ENCODE data around the gene CHRNA10.

DNA sequence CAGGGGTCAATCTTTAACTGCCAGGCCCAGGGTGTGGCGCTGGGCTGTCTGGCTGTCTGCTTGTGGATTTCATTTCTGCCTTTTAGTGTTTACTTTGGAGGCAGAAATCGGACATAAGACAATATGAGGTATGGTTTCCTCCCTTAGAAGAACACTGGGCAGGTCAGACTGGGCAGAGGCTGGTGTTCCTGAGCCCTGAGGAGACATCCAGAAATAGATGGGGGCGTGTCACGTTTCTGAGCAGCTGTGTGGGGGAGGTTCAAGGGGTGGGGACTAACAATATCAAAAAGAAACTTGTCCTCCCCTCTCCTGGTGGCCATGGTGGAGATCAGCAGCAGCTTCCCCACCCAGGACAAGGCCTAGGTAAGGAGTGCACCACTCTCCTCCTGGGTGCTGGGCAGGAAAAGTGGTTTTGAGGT lies 26.4 kb downstream of the CHRNA10 start, which contains the start of gene ART1:
- TF ChIP-seq, protein P1, sequence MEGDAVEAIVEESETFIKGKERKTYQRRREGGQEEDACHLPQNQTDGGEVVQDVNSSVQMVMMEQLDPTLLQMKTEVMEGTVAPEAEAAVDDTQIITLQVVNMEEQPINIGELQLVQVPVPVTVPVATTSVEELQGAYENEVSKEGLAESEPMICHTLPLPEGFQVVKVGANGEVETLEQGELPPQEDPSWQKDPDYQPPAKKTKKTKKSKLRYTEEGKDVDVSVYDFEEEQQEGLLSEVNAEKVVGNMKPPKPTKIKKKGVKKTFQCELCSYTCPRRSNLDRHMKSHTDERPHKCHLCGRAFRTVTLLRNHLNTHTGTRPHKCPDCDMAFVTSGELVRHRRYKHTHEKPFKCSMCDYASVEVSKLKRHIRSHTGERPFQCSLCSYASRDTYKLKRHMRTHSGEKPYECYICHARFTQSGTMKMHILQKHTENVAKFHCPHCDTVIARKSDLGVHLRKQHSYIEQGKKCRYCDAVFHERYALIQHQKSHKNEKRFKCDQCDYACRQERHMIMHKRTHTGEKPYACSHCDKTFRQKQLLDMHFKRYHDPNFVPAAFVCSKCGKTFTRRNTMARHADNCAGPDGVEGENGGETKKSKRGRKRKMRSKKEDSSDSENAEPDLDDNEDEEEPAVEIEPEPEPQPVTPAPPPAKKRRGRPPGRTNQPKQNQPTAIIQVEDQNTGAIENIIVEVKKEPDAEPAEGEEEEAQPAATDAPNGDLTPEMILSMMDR (IDR thresholded peaks at IDR 0.05), result no peak
- TF ChIP-seq TCF7L2 (IDR thresholded peaks at IDR 0.05; ENCODE audit: low read depth, low read length), result no peak
- TF ChIP-seq, protein P2, sequence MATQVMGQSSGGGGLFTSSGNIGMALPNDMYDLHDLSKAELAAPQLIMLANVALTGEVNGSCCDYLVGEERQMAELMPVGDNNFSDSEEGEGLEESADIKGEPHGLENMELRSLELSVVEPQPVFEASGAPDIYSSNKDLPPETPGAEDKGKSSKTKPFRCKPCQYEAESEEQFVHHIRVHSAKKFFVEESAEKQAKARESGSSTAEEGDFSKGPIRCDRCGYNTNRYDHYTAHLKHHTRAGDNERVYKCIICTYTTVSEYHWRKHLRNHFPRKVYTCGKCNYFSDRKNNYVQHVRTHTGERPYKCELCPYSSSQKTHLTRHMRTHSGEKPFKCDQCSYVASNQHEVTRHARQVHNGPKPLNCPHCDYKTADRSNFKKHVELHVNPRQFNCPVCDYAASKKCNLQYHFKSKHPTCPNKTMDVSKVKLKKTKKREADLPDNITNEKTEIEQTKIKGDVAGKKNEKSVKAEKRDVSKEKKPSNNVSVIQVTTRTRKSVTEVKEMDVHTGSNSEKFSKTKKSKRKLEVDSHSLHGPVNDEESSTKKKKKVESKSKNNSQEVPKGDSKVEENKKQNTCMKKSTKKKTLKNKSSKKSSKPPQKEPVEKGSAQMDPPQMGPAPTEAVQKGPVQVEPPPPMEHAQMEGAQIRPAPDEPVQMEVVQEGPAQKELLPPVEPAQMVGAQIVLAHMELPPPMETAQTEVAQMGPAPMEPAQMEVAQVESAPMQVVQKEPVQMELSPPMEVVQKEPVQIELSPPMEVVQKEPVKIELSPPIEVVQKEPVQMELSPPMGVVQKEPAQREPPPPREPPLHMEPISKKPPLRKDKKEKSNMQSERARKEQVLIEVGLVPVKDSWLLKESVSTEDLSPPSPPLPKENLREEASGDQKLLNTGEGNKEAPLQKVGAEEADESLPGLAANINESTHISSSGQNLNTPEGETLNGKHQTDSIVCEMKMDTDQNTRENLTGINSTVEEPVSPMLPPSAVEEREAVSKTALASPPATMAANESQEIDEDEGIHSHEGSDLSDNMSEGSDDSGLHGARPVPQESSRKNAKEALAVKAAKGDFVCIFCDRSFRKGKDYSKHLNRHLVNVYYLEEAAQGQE (IDR thresholded peaks at IDR 0.05; ENCODE audit: insufficient read depth in 1 of 2, low read depth in 2 of 2, low read length in 1 of 2), result no peak

Measured in Panc1 (cell line).